Measurements from ENCODE around the gene CD86.
"Not testable (repeated sequence)": the region's sequence is repeated elsewhere in the genome, so short reads cannot be mapped to it uniquely, and the experiment has no call there.

CD86 gene

DNA sequence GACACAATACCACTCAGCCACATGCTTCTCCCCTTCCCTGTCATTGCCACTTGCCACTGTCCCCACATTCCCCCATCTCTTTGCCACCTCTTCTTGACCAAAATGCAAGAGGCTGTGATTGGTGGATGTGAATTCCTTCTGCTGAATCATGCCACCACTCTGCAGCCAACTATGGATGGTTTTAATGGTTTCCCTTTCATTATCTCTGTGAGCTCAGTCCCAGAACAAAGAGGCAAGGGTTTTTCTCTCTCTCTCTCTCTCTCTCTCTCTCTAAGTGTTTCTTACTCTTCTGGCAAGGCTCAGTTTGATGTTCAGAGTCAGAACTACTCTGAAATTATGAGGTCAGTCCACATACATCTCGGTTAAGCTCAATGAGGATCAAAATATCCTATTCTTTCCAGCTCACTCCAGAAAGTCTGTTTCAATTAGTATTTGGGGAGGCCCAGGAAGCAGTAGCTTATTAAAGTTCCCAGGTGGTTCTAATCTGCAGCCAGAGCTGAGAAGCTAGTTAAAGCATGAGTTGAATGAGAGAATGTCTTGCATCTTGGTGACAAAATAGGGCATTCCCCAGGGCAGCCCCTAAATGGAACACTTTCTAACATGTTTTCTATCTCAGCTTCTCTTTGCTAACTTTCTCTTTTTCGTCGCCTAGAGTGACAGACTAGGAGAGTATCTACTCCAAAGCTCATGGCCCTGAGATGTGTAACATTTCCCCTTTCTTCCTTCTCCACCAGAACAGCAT is 24.6 kb upstream of the CD86 start:
- DNase-seq (ENCODE audit: low read depth) = no peak
- no peak overlapping the region for H3K4me3 ChIP-seq (ENCODE audit: low read depth, low read length)
- TF ChIP-seq, protein P1, sequence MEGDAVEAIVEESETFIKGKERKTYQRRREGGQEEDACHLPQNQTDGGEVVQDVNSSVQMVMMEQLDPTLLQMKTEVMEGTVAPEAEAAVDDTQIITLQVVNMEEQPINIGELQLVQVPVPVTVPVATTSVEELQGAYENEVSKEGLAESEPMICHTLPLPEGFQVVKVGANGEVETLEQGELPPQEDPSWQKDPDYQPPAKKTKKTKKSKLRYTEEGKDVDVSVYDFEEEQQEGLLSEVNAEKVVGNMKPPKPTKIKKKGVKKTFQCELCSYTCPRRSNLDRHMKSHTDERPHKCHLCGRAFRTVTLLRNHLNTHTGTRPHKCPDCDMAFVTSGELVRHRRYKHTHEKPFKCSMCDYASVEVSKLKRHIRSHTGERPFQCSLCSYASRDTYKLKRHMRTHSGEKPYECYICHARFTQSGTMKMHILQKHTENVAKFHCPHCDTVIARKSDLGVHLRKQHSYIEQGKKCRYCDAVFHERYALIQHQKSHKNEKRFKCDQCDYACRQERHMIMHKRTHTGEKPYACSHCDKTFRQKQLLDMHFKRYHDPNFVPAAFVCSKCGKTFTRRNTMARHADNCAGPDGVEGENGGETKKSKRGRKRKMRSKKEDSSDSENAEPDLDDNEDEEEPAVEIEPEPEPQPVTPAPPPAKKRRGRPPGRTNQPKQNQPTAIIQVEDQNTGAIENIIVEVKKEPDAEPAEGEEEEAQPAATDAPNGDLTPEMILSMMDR (IDR thresholded peaks at IDR 0.05; ENCODE audit: control insufficient read depth, extremely low read depth, insufficient read depth) = no peak

DNA sequence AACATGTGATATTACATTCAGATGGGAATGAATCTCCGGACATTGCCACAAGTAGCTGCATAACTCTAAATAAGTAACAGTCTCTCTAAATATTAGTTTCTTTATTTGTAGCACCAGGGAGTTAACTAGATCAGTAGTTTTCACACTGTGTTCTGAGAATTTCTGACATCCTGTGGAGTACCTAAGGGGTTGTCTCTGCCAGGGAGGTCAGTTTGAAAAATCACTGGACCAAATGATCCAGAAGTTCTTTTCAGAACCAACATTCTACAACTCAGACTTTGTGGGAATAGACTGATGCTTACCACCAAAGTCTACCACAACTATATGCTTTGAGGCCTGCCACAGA is 24.1 kb upstream of the CD86 start:
- TF ChIP-seq, protein P1 (IDR thresholded peaks at IDR 0.05; ENCODE audit: control insufficient read depth, extremely low read depth, insufficient read depth) = no peak
- no peak for DNase-seq (ENCODE audit: low read depth)
- H3K4me3 ChIP-seq (ENCODE audit: low read depth, low read length) = no peak overlapping the region

DNA sequence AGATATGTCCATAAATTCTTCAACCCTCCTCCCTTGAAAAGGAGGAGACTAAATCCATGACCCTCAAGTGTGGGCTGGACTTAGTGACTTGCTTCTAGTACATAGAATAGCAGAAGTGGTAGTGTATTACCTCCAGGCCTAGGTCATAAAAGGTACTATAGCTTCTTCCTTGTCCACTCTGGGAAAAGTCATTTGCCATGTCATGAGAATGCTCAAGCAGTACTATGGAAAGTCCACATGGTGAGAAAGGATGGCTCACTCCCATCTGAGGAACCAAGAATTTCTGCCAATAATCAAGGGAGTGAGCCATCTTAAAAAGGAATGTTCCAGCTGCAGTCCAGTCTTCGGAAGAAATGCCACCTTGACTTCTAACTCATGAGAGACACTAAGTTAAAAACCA is 22.6 kb upstream of the CD86 start:
- TF ChIP-seq, protein P1 (IDR thresholded peaks at IDR 0.05; ENCODE audit: control insufficient read depth, extremely low read depth, insufficient read depth) = no peak
- DNase-seq (ENCODE audit: low read depth) = no peak
- H3K4me3 ChIP-seq (ENCODE audit: low read depth, low read length) = no peak overlapping the region

DNA sequence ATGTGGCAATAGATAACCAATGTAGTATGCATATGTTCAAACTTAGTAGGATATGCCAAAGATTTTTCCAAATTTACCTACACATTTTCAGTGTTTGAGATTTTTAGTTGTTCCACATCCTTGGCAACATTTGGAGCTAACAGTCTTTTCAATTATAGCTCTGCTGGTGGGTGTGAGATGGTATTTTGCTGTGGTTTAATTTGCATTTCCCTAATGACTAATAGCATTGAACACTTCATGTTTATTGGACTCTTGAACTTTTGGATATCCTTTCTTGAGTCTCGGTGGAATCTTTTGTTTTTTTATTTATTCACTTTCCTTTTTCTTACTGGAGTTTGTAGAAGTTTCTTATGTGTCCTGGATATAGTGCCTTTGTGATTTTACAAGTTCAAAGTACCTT is 22.1 kb upstream of the CD86 start:
- TF ChIP-seq, protein P1 (IDR thresholded peaks at IDR 0.05; ENCODE audit: control insufficient read depth, extremely low read depth, insufficient read depth) = no peak
- no peak for DNase-seq (ENCODE audit: low read depth)

DNA sequence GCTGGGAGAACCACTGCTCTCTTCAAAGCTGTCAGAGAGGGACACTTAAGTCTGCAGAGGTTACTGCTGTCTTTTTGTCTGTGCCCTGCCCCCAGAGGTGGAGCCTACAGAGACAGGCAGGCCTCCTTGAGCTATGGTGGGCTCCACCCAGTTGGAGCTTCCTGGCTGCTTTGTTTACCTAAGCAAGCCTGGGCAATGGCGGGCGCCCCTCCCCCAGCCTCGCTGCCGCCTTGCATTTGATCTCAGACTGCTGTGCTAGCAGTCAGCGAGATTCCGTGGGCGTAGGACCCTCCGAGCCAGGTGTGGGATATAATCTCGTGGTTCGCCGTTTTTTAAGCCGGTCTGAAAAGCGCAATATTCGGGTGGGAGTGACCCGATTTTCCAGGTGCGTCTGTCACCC is 7.9 kb upstream of the CD86 start:
- not testable (repeated sequence) for H3K4me3 ChIP-seq (ENCODE audit: low read depth, low read length); DNase-seq (ENCODE audit: low read depth)

More for the DNA sequence above, 22.1 kb upstream of the CD86 start:
- H3K4me3 ChIP-seq (ENCODE audit: low read depth, low read length) = no peak overlapping the region

DNA sequence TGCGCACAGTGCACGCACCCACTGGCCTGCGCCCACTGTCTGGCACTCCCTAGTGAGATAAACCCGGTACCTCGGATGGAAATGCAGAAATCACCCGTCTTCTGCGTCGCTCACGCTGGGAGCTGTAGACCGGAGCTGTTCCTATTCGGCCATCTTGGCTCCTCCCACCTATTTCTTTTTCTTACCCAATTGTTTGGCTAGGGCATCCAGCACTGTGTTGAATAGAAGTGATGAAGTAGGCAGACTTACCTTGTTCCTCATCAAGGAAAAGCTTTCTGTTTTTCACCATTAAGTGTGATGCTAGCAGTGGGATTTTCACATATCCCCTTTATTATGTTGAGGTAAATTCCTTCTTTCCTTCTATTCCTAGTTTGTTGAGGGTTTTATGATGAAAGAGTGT is 7.4 kb upstream of the CD86 start:
- DNase-seq (ENCODE audit: low read depth); H3K4me3 ChIP-seq (ENCODE audit: low read depth, low read length): not testable (repeated sequence)

DNA sequence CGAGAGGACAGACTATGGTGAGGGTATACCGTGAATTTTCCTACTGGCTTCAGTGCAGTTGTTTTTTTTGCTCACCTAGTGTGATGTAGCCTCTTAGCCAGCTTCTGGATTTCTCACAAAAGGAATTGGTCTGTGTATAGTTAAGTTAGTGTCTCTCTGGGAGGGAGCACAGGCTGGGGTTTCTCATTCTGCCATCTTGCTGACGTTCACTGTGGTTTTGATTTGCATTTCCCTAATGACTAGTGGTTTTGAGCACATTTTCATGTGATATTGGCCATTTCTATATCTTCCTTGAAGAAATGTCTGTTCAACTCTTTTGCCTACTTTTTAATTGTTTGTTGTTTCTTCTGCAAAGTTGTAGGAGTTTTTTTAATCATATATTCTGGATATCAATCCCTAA is 2.2 kb upstream of the CD86 start:
- H3K4me3 ChIP-seq (ENCODE audit: low read depth, low read length) = no peak overlapping the region
- no peak for DNase-seq (ENCODE audit: low read depth)
- TF ChIP-seq, protein P1 (IDR thresholded peaks at IDR 0.05; ENCODE audit: control insufficient read depth, extremely low read depth, insufficient read depth) = no peak

DNA sequence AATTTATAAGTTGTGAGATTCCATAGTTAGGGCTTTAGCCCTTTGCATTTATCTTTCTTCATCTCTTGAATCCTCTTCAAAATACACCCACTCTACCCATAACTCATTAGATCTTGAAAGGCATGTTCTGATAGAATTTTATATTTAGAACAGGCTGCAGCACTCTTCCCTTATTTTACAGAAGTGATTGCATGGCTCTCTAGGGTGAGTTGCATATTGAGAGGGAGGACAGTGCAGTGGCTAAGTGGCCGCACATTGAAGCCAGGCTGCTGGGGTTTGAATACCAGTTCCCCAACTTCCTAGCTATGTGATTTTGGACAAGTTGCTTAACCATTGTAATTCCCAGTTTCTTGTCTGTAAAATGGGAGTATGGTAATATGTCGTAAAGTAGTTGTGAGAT is 2.5 kb downstream of the CD86 start:
- TF ChIP-seq, protein P1 (IDR thresholded peaks at IDR 0.05; ENCODE audit: control insufficient read depth, extremely low read depth, insufficient read depth) = no peak
- DNase-seq (ENCODE audit: low read depth) = no peak
- no peak overlapping the region for H3K4me3 ChIP-seq (ENCODE audit: low read depth, low read length)
